Measurements from ENCODE around the gene GMPPB. TPM values are rescaled to one million over a fixed set of nuclear protein-coding genes. Genes with fewer than 3 reads are reported as not detected.
"Not testable (repeated sequence)": the region's sequence is repeated elsewhere in the genome, so short reads cannot be mapped to it uniquely, and the experiment has no call there.

Gene GMPPB
- total RNA-seq: 10 to 100 TPM; 43.0 to 43.6 TPM

DNA sequence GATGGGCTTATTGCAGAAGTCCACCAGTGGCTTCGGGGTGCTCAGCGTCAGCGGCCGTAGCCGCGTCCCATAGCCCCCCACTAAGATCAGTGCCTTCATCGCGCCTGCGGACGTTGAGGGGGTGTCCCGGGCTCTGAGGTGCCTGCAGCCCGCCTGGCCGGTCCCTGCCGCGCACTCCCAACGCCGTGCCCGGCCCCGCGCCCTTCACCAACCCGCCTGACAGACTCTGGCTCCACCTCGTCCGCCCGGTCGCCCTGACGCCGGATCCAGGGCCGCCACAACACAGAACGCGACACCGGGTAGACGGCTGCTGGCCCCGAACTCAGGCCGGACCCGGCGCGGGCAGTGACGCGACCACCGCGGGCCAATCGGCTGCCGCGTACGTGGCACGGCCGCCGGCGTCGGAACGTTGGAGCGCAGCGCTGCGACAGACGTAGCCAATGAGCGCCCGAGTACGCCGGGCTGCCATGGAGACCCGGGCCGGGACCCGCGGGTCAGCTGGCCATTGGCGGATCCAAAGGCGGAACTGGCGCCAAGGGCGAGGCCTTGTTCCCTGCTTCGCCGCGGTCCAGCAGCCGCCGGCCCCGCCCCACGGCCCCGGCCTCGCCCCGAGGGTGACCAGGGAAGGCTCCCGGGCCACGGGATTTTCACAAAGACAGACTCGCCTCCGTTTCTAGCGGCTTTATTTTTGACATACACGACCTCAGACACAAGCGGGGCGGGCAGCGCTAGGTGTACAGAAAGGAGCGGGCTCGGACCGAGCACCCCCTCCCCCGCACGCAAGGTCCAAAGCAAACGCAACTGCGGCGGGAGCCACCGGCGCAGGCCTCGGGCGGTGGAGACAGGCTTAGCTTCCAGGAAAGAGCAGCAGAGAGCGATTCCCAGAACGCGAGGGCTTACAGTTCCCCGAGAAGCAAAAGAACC lies at the start of gene GMPPB:
Gene GMPPB, minus strand, starts transcription at position 324 of the 924 bp plus-strand sequence. Its CDS starts 225 bp downstream, at position 99.
- Mint-ChIP-seq H3K36me3 (peaks cover 17% of the 10 kb centered on the region), H3K27me3 (no peaks in the 10 kb centered on the region), H3K9me3 (no peaks in the 10 kb centered on the region), H3K4me3 (peak within 1 kb of the TSS; percentile 96), H3K4me1 (peaks cover 24% of the 10 kb centered on the region), H3K27ac (peak within 1 kb of the TSS; percentile 98)
- peak; percentile 97 for DNase-seq

DNA sequence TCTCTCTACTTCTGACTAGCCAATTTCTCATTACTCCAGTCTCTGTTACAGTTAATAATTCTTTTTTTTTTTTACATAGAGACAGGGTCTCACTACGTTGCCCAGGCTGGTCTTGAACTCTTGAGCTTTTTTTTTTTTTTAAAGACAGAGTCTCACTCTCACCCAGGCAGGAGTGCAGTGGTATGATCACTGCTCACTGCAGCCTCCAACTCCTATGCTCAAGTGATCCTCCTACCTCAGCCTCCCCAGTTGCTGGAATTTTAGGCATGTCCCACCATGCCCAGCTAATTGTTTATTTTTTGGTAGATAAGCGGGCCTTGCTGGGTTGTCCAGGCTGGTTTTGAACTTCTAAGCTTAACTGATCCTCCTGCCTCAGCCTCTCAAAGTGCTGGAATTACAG lies 49.0 kb upstream of the GMPPB start:
- DNase-seq: no peak
- Mint-ChIP-seq H3K27ac (no peak overlapping the region), H3K4me1 (peaks cover 31% of the 10 kb centered on the region), H3K4me3 (no peak overlapping the region), H3K9me3 (no peaks in the 10 kb centered on the region), H3K36me3 (peaks cover 14% of the 10 kb centered on the region), H3K27me3 (no peaks in the 10 kb centered on the region)

DNA sequence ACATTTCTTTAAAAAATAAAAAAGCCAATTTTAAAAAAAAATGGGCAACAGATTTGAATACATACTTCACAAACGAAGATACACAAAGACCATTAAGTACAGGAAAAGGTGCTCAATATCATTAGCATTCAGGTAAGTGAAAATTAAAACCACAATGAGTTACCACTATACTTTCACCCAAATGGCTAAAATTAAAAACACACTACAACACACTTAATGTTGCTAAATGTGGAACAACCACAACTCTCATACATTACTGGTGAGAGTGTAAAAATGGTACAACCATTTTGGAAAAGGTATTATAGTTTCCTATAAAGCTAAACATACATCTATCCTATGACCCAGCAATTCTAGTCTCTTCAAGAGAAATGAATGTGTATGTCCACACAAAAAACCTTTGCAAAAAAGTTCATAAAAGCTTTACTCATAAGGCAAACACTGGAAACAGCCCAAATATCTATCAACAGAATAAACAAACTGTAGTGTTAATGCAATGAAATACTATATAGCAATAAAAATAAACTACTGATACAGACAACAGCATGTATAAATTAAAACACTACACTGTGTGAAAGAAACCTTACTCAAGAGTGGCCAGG lies 47.7 kb upstream of the GMPPB start:
- Mint-ChIP-seq H3K27ac (no peak overlapping the region), H3K4me1 (peaks cover 25% of the 10 kb centered on the region)

DNA sequence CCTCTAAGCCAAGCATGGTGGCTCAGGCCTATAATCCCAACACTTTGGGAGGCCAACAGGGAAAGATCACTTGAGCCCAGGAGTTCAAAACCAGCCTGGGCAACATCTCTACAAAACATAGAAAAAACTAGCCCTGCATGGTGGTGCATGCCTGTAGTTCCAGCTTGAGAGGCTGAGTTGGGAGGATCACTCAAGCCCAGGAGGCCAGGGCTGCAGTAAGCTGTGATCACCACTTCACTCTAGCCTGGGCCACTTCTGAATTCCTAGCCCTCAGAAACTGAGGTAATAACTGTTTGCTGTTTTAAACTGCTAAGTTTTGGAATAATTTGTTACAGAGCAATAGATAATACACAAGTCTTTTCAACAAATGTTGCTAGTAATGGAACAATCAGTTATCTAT lies 46.2 kb upstream of the GMPPB start:
- Mint-ChIP-seq H3K27me3 (no peaks in the 10 kb centered on the region), H3K27ac (no peak overlapping the region)
- DNase-seq: no peak

More for the DNA sequence above, 47.7 kb upstream of the GMPPB start:
- no peak overlapping the region for H3K4me3 Mint-ChIP-seq
- no peak for DNase-seq
- H3K9me3 Mint-ChIP-seq: no peaks in the 10 kb centered on the region
- H3K27me3 Mint-ChIP-seq: no peaks in the 10 kb centered on the region
- H3K36me3 Mint-ChIP-seq: peaks cover 8% of the 10 kb centered on the region

DNA sequence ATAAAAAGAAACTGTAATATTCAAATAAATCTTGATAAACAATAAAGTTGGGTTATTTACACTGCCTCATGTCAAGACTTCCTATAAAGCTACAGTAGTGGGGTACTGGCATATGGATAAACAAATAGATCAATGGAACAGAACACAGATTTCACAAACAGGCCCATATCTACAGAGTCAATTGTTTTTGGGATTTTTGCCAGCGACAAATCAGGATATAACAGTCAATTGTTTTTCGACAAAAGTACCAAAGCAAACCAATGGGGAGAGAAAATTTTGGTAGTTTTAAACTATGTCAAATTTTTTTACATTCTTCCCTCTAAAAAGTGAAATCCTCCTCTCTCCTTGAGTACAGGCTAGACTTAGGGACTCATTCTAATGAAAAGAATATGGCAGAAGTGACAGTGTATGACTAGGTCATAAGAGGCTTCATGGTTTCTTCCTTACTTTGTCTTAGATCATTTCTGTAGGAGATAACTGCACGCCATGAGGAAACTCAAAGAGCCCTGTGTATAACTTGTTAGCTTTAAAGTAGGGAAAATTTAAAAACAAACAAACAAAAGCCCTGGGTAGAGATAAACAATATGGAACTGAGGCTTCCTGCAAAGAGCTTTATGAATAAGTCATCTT lies 45.6 kb upstream of the GMPPB start:
- Mint-ChIP-seq H3K4me3 (no peak overlapping the region), H3K27ac (peak overlapping the region; percentile 9), H3K27me3 (no peaks in the 10 kb centered on the region), H3K9me3 (no peaks in the 10 kb centered on the region), H3K36me3 (peaks cover 7% of the 10 kb centered on the region), H3K4me1 (peaks cover 20% of the 10 kb centered on the region)
- no peak for DNase-seq

More for the DNA sequence above, 46.2 kb upstream of the GMPPB start:
- Mint-ChIP-seq H3K4me1 (peaks cover 23% of the 10 kb centered on the region), H3K36me3 (peaks cover 8% of the 10 kb centered on the region), H3K9me3 (no peaks in the 10 kb centered on the region), H3K4me3 (no peak overlapping the region)

DNA sequence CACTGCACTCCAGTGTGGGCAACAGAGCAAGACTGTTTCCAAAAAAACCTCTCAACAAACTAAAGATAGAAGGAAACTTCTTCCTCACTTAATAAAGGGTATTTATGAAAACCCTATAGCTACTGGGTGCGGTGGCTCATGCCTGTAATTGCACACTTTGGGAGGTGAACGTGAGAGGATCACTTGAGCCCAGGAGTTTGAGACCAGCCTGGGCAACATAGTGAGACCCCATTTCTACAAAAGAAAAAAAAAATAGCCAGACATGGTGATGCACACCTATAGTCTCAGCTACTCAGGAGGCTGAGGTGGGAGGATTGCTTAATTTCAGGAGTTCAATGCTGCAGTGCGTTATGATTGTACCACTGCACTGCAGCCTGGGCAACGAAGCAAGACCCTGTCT lies 40.2 kb upstream of the GMPPB start:
- Mint-ChIP-seq H3K27ac (no peak overlapping the region), H3K9me3 (no peaks in the 10 kb centered on the region), H3K36me3 (no peaks in the 10 kb centered on the region), H3K27me3 (no peaks in the 10 kb centered on the region), H3K4me1 (peaks cover 5% of the 10 kb centered on the region), H3K4me3 (no peak overlapping the region)
- DNase-seq: no peak

DNA sequence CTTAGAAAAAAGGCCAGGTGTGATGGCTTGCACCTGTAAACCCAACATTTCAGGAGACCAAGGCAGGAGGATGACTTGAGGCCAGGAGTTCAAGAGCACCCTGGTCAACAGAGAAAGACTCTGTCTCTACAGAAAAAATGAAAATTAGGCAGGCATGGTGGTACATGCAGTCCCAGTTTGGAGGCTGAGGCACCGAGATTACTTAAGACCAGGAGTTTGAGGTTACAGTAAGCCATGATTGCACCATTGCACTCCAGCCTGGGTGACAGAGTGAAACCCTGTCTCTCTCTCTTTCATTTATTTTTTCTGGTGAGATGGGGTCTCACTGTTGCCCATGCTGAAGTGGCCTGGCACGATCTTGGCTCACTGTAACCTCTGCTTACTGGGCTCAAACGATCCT lies 37.9 kb upstream of the GMPPB start:
- Mint-ChIP-seq H3K4me3 (no peak overlapping the region), H3K27me3 (no peaks in the 10 kb centered on the region), H3K36me3 (no peaks in the 10 kb centered on the region), H3K4me1 (peaks cover 11% of the 10 kb centered on the region), H3K27ac (no peak overlapping the region), H3K9me3 (no peaks in the 10 kb centered on the region)
- no peak for DNase-seq

DNA sequence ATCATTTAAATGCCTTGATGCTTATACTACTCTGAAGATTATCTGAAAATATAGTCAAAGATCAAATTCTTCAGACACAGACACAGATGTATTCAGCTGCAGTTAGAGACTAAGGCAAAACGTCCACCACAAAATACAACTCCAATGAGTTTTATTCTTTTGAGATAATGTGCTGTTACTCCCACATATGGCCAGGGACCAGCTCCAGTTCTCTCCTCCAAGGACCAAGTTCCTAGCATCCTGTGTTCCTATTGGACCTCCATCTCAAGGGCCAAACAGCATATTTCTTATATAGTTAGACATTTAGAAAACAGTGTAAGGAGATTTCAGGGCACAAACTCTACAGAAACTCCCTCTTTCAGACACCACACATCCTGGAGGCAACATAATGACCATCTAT lies 35.5 kb upstream of the GMPPB start:
- Mint-ChIP-seq H3K27me3 (no peaks in the 10 kb centered on the region), H3K4me3 (no peak overlapping the region), H3K27ac (no peak overlapping the region), H3K36me3 (no peaks in the 10 kb centered on the region), H3K4me1 (peaks cover 20% of the 10 kb centered on the region), H3K9me3 (no peaks in the 10 kb centered on the region)
- no peak for DNase-seq

DNA sequence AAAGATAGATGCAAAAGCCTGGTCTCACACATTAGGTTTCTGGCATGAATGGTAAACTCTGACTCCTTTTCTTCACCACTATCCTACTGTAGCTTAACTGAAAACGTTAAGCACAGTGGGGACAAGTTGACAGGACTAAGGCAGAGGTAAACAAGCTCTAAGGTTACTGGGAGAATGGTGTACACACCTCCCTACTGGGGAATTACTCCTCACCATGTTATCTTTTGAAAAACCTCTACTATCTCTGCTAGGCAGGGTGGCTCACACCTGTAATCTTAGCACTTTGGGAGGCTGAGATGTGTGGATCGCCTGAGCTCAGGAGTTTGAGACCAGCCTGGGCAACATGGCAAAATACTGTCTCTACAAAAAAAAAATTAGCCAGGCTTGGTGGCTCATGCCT lies 33.4 kb upstream of the GMPPB start:
- Mint-ChIP-seq H3K27me3 (no peaks in the 10 kb centered on the region), H3K9me3 (no peaks in the 10 kb centered on the region), H3K36me3 (peaks cover 3% of the 10 kb centered on the region), H3K4me1 (peaks cover 21% of the 10 kb centered on the region), H3K4me3 (no peak overlapping the region), H3K27ac (no peak overlapping the region)
- no peak for DNase-seq

DNA sequence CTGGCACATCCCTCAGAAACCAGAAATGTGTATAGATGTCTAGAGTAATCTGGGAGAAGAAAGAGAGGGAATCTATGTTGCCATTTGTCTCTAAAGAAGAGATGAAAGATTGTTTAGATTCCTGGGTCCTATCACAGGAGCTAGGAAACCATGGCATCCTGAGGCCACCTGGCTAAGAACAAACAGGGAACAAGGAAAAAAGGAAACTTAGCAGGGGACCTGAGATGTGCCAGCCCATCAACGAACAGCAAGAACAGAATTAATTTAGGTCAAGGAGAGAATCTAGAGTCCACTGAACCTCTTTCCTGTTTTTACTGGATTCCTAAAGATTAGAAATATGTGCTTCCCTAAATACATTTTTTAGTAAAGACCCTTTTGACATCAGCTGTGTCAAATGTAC lies 32.3 kb upstream of the GMPPB start:
- Mint-ChIP-seq H3K4me1 (peaks cover 21% of the 10 kb centered on the region), H3K4me3 (no peak overlapping the region), H3K36me3 (peaks cover 3% of the 10 kb centered on the region), H3K27me3 (no peaks in the 10 kb centered on the region), H3K27ac (no peak overlapping the region), H3K9me3 (no peaks in the 10 kb centered on the region)
- no peak for DNase-seq

DNA sequence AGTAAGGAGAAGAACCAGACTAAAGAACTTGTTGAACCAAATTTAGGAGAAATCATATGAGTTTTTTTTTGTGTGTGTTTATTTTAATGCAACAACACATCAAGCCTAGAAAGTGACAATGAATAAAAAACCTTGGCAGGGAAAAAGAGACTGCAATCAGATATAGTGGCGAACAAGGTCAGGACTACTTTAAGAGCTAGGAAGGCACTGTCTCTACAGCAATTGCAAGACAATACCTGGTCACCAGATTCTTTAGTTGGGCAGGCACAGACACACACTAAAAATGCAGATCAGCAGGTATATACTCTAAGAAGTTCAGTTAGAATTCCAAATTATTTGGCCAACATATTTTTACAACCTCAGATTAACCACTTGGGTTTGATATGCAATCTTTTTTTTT lies 30.8 kb upstream of the GMPPB start:
- Mint-ChIP-seq H3K27ac (no peak overlapping the region), H3K4me1 (peaks cover 22% of the 10 kb centered on the region), H3K9me3 (no peaks in the 10 kb centered on the region), H3K36me3 (peaks cover 6% of the 10 kb centered on the region), H3K27me3 (no peaks in the 10 kb centered on the region), H3K4me3 (no peak overlapping the region)
- no peak for DNase-seq

DNA sequence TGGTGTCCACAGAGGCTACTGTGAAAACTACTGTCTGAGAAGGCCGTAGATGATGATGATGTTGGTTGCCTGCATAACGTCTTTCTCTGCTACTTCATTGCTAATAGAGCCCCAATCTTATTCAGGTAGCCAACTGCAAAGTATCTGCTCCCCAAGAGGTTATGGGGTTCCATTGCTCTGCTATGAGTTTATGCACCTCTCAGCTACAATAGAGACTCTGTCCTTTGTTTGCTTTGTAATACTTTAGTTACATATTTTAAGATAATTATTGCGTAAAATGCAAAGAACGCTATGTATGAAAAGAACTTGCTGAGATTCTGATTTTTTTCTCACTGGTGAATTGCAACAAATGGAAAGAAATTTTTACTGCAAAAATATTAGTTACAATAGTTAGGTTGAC lies 27.8 kb upstream of the GMPPB start:
- Mint-ChIP-seq H3K27me3 (no peaks in the 10 kb centered on the region), H3K4me3 (no peak overlapping the region), H3K36me3 (peaks cover 7% of the 10 kb centered on the region), H3K27ac (no peak overlapping the region), H3K9me3 (no peaks in the 10 kb centered on the region), H3K4me1 (peaks cover 13% of the 10 kb centered on the region)
- DNase-seq: no peak

DNA sequence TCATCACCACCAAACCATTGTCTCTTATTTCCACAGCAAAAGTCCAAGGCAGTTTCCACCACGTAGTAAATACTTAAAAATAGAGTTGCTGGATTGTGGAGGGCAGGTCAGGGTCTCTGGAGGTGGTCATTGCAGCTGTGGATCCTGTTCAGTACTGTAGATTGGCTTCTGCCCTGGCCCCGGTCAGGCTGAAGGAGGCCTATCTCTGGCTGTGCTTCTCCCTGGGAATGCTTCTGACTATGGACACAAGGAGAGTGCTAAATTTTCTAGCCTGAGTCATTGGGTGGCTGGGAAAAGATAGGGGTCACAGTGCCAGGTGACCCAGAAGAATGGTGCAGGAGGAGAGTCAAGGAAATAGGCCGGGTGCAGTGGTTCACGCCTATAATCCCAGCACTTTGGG lies 26.3 kb upstream of the GMPPB start:
- Mint-ChIP-seq H3K27ac (no peak overlapping the region), H3K27me3 (no peaks in the 10 kb centered on the region), H3K4me1 (peaks cover 11% of the 10 kb centered on the region), H3K4me3 (no peak overlapping the region), H3K9me3 (no peaks in the 10 kb centered on the region), H3K36me3 (peaks cover 7% of the 10 kb centered on the region)
- no peak for DNase-seq

DNA sequence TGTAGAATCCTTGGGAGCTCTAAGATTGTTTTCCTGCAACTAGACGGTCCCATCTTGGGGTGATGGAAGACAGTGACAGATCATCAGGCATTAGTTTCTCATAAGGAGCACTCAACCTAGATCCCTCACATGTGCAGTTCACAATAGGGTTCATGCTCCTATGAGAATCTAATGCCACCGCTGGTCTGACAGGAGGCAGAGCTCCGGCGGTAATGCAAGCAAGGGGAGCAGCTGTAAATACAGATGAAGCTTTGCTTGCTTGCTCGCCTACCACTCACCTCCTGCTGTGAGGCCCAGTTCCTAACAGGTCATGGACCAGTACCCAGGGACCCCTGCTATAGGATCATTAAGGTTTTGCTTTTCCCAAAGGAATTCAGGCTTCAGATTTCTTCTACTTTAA lies 25.1 kb upstream of the GMPPB start:
- H3K9me3 Mint-ChIP-seq, H3K27ac Mint-ChIP-seq, DNase-seq, H3K36me3 Mint-ChIP-seq, H3K4me1 Mint-ChIP-seq, H3K4me3 Mint-ChIP-seq, H3K27me3 Mint-ChIP-seq: not testable (repeated sequence)

DNA sequence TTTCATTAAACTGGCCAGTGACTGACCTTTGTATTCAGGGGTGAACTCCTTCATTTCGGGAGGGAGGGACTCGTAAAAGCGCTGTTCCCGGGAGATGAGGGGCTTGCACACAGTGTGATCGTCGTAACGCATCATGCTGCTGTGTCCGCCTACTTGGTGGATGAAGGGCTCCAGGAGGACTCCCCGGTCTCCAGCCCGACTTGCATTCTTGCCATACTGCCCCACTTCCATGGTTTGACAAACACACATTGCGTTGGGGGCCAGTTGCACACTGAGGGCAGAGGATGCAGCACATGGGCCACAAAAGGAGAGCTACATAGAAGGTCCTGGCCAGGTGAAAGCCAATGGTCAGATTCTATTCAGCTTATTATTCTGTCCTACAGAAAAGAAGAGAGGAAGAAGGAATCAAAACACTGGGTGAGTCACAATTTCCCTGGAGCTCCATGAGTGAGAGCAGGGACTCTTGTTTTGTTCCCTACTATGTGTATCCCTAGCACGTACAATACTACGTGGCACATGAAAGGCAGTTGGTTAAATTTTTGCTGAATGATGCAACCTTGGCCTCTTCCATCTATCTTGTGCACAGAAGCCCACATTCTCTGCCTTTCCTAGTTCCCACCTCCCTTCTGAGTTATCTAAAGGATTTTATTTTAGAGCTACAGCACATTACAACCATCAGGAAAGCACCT lies 24.2 kb upstream of the GMPPB start:
- Mint-ChIP-seq H3K36me3 (peaks cover 4% of the 10 kb centered on the region), H3K4me1 (peaks cover 5% of the 10 kb centered on the region), H3K27me3 (no peaks in the 10 kb centered on the region), H3K9me3 (no peaks in the 10 kb centered on the region), H3K27ac (no peak overlapping the region), H3K4me3 (no peak overlapping the region)
- no peak for DNase-seq

All from activated naive CD8-positive, alpha-beta T cell treated with anti-CD3 and anti-CD28 coated beads for 36 hours (primary cell).